ENCODE data around the gene NAE1. TPM values are rescaled to one million over a fixed set of nuclear protein-coding genes. Genes with fewer than 3 reads are reported as not detected.

Gene NAE1
- total RNA-seq, 2 donors from 2014 or later, result 25.7 to 34.6 TPM

- Histone ChIP-seq H3K9me3 (no peaks in the 10 kb centered on the region), H3K27me3 (no peaks in the 10 kb centered on the region), H3K36me3 (replicated peaks in 1 of 2; ENCODE audit: insufficient read depth in 1 of 2, low read depth in 2 of 2) (no peaks in the 10 kb centered on the region), H3K4me1 (no peaks in the 10 kb centered on the region), H3K4me3 (no peak overlapping the region), H3K27ac (no peak overlapping the region)
- TF ChIP-seq CTCF (IDR thresholded peaks at IDR 0.05), result no peak
- TF ChIP-seq POLR2A (IDR thresholded peaks at IDR 0.05), result no peak
- ATAC-seq, result no peak
- intact Hi-C loops (cut with DNase I), result loop anchor here (10.0 kb wide), 1 partner anchor 259 kb away; the partner anchor contains the start of gene CMTM3
- no peak for DNase-seq
These were observed 32.9 kb upstream of the NAE1 start for GRCh38 chr16:66863707-66864106.

- TF ChIP-seq CTCF (IDR thresholded peaks at IDR 0.05), result no peak
- no peak for TF ChIP-seq POLR2A (IDR thresholded peaks at IDR 0.05)
- Histone ChIP-seq H3K4me3 (no peak overlapping the region), H3K9me3 (no peaks in the 10 kb centered on the region), H3K4me1 (no peaks in the 10 kb centered on the region), H3K27me3 (no peaks in the 10 kb centered on the region), H3K27ac (no peak overlapping the region), H3K36me3 (replicated peaks in 1 of 2; ENCODE audit: insufficient read depth in 1 of 2, low read depth in 2 of 2) (no peaks in the 10 kb centered on the region)
- intact Hi-C loops (cut with DNase I), result loop anchor here (10.0 kb wide), 1 partner anchor 257 kb away; the partner anchor contains the start of gene CMTM3
- ATAC-seq (no peak), DNase-seq (no peak)
- 69 to 87% methylated on average over 3 to 8 of the region's 8 CpGs for WGBS, 2 donors
These were observed 31.3 kb upstream of the NAE1 start for GRCh38 chr16:66862023-66862520.

- no peak for DNase-seq
- Histone ChIP-seq H3K4me1 (no peaks in the 10 kb centered on the region), H3K27me3 (no peaks in the 10 kb centered on the region), H3K4me3 (no peak overlapping the region), H3K27ac (no peak overlapping the region), H3K9me3 (no peaks in the 10 kb centered on the region), H3K36me3 (replicated peaks in 1 of 2; ENCODE audit: insufficient read depth in 1 of 2, low read depth in 2 of 2) (no peaks in the 10 kb centered on the region)
- ATAC-seq, result no peak
- TF ChIP-seq POLR2A (IDR thresholded peaks at IDR 0.05) (no peak), CTCF (IDR thresholded peaks at IDR 0.05) (no peak)
- intact Hi-C loops (cut with DNase I), result loop anchor here (10.0 kb wide), 1 partner anchor 255 kb away; the partner anchor contains the start of gene CMTM3
- 93 to 100% methylated on average over 1 to 3 of the region's 3 CpGs for WGBS, 2 donors
These were observed 28.8 kb upstream of the NAE1 start for GRCh38 chr16:66859397-66860068.

DNA sequence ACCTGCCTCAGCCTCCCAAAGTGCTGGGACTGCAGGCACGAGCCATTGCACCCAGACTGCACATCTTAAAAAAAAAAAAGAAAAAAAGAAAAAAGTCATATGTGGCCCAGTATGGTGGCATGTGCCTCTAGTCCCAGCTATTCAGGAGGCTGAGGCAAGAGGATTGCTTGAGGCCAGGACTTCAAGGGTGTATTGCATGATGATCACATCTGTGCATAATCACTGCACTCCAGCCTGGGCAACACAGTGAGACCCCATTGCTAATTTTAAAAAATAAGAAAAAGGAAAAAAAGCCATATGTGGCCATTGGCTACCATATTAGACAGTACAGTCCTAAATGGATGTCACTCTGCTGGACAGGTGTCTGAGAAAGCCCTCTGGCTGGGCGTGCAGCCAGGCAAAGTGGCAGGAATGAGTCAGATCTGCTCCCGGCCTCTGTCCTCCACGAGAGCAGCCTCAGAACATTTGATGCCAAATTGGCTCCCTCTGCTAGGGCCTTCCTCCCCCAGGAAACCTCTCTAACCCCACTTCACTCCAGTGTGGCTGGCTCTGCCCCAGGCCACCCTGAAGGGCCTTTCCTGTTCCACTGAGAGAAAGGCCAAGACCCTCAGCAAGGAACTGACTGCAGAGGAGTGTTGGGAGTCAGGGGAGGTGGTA lies 28.1 kb upstream of the NAE1 start:
- Histone ChIP-seq H3K27ac (no peak overlapping the region), H3K27me3 (no peaks in the 10 kb centered on the region), H3K9me3 (no peaks in the 10 kb centered on the region), H3K4me3 (no peak overlapping the region), H3K4me1 (no peaks in the 10 kb centered on the region), H3K36me3 (replicated peaks in 1 of 2; ENCODE audit: insufficient read depth in 1 of 2, low read depth in 2 of 2) (no peaks in the 10 kb centered on the region)
- 50 to 58% methylated on average over 4 of the region's 4 CpGs for WGBS, 2 donors
- DNase-seq (peak in 2 of 4 donors; percentile 23 to 47), ATAC-seq (no peak)
- intact Hi-C loops (cut with DNase I), result no loop called here
- TF ChIP-seq POLR2A (IDR thresholded peaks at IDR 0.05) (no peak), CTCF (IDR thresholded peaks at IDR 0.05) (no peak)

Measured in body of pancreas (tissue), 4 donors.